HEK293 (cell line): ENCODE data around the gene SHLD1.

Experiments used
- GLIS2 ChIP-seq: fragments of 450-650 bp; formaldehyde crosslinking; IDR thresholded peaks from 2 replicates; pipeline ENCODE4 v1.5.1; 2016; ENCODE audit warnings: missing biosample characterization, missing genetic modification characterization
- KLF1 ChIP-seq: fragments of 450-650 bp; formaldehyde crosslinking; IDR thresholded peaks from 2 replicates; pipeline ENCODE4 v1.5.1; 2016; ENCODE audit warnings: missing biosample characterization, missing genetic modification characterization
- KLF8 ChIP-seq: fragments of 450-650 bp; formaldehyde crosslinking; IDR thresholded peaks from 2 replicates; pipeline ENCODE4 v1.5.1; 2016; ENCODE audit warnings: missing biosample characterization, missing genetic modification characterization
- KLF9 ChIP-seq: fragments of 450-650 bp; formaldehyde crosslinking; IDR thresholded peaks from 2 replicates; pipeline ENCODE4 v1.5.1; 2016; ENCODE audit warnings: missing biosample characterization, missing genetic modification characterization, low read depth
- MYNN ChIP-seq: fragments of 450-650 bp; formaldehyde crosslinking; IDR thresholded peaks from 2 replicates; pipeline ENCODE4 v1.5.1; 2016; ENCODE audit warnings: missing biosample characterization, missing genetic modification characterization, borderline replicate concordance
- ZNF202 ChIP-seq: fragments of 450-650 bp; formaldehyde crosslinking; IDR thresholded peaks from 2 replicates; pipeline ENCODE4 v1.5.1; 2016; ENCODE audit warnings: missing biosample characterization, missing genetic modification characterization, borderline replicate concordance
- ZNF629 ChIP-seq: fragments of 450-650 bp; formaldehyde crosslinking; IDR thresholded peaks from 2 replicates; pipeline ENCODE4 v1.5.1; 2017; ENCODE audit warnings: missing biosample characterization, missing genetic modification characterization
- ZNF785 ChIP-seq: fragments of 450-650 bp; formaldehyde crosslinking; IDR thresholded peaks from 2 replicates; pipeline ENCODE4 v1.5.1; 2016; ENCODE audit warnings: missing biosample characterization, missing genetic modification characterization
- ZNF837 ChIP-seq: fragments of 450-650 bp; formaldehyde crosslinking; IDR thresholded peaks from 2 replicates; pipeline ENCODE4 v1.5.1; 2016; ENCODE audit warnings: missing biosample characterization, missing genetic modification characterization
- ZSCAN30 ChIP-seq: fragments of 450-650 bp; IDR thresholded peaks from 2 replicates; pipeline ENCODE4 v1.5.1; 2018; ENCODE audit warnings: missing biosample characterization, mild to moderate bottlenecking, missing genetic modification characterization, moderate library complexity
- TF ChIP-seq, protein P1 (sequence below): fragments of 450-650 bp; formaldehyde crosslinking; IDR thresholded peaks from 2 replicates; pipeline ENCODE4 v1.5.1; 2016; ENCODE audit warnings: missing biosample characterization, missing genetic modification characterization
- TF ChIP-seq, protein P2 (sequence below): fragments of 450-650 bp; formaldehyde crosslinking; IDR thresholded peaks from 2 replicates; pipeline ENCODE4 v1.5.1; 2016; ENCODE audit warnings: missing biosample characterization, missing genetic modification characterization

DNA sequence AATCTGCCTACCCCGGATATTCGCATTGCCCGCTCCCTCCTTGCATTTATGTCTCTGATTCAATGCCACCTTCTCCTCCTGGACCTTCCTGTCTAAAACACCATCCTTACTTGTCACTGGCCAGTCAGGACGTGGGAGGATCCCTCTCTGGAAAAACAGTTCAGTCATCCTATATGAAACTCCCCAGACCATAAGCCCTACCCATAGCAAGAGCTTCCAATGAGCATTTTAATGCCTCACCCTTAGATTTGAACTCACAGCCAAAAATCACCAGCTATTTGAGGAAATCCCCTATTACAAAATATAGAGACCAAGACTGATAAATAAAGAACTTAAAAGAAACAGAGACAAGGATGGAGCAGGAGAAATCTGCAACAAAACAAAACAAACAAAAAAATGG, 86.4 kb downstream of the SHLD1 start:
- TF ChIP-seq KLF8 (tag by site-specific recombination) (no peak), ZNF202 (tag by site-specific recombination) (no peak), ZNF629 (no peak), MYNN (tag by site-specific recombination) (no peak), GLIS2 (tag by site-specific recombination) (no peak), ZNF785 (no peak), KLF1 (tag by site-specific recombination) (no peak), KLF9 (tag by site-specific recombination) (no peak), ZNF837 (tag by site-specific recombination) (no peak), ZSCAN30 (no peak)
- TF ChIP-seq, protein P1, sequence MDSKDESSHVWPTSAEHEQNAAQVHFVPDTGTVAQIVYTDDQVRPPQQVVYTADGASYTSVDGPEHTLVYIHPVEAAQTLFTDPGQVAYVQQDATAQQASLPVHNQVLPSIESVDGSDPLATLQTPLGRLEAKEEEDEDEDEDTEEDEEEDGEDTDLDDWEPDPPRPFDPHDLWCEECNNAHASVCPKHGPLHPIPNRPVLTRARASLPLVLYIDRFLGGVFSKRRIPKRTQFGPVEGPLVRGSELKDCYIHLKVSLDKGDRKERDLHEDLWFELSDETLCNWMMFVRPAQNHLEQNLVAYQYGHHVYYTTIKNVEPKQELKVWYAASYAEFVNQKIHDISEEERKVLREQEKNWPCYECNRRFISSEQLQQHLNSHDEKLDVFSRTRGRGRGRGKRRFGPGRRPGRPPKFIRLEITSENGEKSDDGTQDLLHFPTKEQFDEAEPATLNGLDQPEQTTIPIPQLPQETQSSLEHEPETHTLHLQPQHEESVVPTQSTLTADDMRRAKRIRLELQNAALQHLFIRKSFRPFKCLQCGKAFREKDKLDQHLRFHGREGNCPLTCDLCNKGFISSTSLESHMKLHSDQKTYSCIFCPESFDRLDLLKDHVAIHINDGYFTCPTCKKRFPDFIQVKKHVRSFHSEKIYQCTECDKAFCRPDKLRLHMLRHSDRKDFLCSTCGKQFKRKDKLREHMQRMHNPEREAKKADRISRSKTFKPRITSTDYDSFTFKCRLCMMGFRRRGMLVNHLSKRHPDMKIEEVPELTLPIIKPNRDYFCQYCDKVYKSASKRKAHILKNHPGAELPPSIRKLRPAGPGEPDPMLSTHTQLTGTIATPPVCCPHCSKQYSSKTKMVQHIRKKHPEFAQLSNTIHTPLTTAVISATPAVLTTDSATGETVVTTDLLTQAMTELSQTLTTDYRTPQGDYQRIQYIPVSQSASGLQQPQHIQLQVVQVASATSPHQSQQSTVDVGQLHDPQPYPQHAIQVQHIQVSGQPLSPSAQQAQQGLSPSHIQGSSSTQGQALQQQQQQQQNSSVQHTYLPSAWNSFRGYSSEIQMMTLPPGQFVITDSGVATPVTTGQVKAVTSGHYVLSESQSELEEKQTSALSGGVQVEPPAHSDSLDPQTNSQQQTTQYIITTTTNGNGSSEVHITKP (tag by site-specific recombination) = no peak
- TF ChIP-seq, protein P2, sequence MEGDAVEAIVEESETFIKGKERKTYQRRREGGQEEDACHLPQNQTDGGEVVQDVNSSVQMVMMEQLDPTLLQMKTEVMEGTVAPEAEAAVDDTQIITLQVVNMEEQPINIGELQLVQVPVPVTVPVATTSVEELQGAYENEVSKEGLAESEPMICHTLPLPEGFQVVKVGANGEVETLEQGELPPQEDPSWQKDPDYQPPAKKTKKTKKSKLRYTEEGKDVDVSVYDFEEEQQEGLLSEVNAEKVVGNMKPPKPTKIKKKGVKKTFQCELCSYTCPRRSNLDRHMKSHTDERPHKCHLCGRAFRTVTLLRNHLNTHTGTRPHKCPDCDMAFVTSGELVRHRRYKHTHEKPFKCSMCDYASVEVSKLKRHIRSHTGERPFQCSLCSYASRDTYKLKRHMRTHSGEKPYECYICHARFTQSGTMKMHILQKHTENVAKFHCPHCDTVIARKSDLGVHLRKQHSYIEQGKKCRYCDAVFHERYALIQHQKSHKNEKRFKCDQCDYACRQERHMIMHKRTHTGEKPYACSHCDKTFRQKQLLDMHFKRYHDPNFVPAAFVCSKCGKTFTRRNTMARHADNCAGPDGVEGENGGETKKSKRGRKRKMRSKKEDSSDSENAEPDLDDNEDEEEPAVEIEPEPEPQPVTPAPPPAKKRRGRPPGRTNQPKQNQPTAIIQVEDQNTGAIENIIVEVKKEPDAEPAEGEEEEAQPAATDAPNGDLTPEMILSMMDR = no peak
